ENCODE results near the gene TUBE1.
"Not testable (repeated sequence)": the region's sequence is repeated elsewhere in the genome, so short reads cannot be mapped to it uniquely, and the experiment has no call there.

The TUBE1 gene, protein sequence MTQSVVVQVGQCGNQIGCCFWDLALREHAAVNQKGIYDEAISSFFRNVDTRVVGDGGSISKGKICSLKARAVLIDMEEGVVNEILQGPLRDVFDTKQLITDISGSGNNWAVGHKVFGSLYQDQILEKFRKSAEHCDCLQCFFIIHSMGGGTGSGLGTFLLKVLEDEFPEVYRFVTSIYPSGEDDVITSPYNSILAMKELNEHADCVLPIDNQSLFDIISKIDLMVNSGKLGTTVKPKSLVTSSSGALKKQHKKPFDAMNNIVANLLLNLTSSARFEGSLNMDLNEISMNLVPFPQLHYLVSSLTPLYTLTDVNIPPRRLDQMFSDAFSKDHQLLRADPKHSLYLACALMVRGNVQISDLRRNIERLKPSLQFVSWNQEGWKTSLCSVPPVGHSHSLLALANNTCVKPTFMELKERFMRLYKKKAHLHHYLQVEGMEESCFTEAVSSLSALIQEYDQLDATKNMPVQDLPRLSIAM

DNA sequence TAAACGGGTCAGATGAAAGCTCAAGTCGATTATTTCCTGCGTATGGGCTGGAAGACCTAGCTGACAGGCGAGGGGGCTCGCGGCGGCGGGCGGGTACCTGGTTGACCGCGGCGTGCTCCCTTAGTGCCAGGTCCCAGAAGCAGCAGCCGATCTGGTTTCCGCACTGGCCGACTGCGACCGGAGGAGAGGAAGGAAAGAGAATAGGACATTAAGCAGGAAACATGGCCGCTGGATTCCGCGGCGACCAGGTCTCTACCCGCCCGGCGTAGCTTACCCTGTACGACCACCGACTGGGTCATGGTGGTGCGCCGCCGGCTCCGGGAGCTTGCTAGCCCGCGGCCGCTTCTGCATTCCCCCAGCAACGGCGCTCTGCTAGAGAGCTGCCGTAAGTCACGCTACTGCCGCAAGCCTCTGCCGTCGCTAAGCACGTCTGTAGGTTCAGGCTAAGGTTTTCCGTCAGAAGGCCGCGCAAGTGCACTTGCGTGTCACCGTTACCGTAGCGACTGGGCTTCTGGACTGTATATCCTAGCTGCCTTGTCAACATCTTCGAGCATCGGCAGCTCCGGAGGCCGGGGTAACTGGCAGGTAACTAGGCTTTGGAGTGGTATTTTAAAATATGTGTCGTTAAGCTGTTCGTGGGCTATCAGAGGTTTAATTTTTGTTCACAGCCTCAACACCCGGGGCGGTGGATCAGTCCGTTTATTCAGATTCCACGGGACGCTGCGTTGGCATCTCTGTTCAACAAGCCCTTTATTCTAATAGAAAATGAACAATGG lies at the start of gene TUBE1, which contains the start of gene FAM229B:
Gene TUBE1, minus strand, starts transcription at position 347 of the 776 bp plus-strand sequence. Its CDS starts 48 bp downstream, at position 299.
Gene FAM229B, plus strand, starts transcription at position 456 of the 776 bp plus-strand sequence. CDS start 11,693 bp downstream, outside the sequence.
- DNase-seq (ENCODE audit: low read depth), result peak; percentile 82

DNA sequence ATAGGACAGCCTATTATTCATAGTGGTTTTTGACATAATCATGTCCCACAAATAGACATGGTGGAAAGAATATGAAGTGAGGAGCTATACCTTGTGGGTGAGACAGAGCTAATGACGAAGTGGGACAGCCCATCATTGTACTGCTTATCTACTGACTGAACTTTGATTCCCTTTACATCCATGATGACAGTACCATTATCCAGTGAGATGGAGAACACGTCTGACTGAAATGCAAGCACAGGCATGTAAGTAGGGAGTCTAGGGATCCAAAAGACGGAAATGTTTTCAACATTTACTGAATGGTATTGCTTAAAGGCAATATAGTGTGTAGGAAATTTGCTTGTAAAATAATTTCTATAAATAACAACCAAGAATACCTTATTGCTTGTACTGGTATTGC lies 43.6 kb upstream of the TUBE1 start:
- DNase-seq (ENCODE audit: low read depth), result no peak

DNA sequence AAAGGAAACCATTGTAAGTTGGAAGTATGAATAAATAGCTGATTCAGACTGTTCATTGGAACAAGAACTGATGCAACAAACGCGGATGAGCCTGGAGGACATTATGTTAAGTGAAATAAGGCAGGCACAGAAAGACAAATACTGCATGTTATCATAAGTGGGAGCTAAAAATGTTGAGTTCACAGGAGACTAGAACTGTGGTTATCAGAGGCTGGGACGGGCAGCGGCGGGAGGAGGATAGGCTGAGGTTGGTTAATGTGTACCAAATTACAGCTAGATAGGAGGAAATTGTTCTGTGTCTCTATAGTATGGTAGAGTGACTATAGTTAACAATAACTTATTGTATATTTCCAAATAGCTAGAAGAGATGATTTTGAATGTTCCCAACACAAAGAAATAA lies 40.9 kb upstream of the TUBE1 start:
- DNase-seq (ENCODE audit: low read depth), result no peak

DNA sequence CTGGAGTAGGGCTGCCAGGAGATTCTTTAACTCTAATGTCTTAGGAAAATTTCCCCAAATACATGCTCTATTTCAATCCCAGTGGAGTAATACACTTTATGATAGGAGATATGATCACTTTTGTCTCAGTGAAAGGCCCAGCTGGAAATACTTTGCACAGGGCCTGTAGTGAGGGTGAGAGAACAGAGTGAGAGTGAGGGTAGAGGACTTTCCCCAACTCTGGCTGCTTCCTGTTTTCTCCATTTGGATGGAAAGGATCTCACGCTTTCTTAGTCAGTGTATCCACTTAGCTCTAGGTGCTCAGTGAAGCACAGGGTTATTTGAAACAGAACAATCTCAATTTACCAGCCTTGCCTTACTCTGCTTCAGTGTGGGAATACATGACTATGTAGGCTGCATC lies 36.7 kb upstream of the TUBE1 start:
- DNase-seq (ENCODE audit: low read depth), result no peak

DNA sequence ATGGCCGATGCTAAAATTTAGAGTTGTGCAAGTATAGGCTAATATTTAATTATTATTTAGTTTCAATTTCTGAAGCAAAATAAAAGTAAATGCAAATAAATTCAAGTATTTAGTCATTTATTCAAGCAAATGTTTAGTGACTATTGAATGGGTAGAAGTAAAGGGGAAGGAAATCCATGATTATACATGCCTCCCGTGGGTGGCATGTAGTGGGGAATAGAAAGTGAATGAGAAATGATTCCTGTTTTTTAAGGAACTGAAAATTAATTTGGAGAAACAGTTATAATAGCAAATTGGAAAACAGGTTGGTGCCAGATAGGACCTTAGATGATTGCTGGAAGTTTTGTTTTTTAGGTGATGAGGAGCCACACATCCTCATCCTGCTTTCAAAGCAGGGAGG lies 35.5 kb upstream of the TUBE1 start:
- no peak for DNase-seq (ENCODE audit: low read depth)

DNA sequence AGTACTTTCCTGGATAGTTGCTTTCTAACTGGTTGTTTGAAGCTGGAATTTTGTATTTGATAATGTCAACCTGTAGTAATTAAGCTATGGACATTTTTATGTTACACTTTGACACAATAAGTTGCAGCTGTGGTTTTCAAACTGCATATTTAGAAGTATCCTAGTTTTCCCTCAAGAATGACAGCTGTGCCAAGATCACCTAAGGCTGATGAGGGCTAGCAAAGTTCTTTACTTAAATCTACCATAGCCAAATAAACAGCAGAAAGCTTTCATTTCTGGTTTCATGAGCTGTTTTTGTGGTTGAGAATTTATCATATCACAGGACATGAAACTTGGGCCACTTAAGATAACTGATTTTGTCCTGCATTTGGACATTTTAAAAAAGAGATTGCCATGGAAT lies 30.8 kb upstream of the TUBE1 start:
- DNase-seq (ENCODE audit: low read depth), result no peak

DNA sequence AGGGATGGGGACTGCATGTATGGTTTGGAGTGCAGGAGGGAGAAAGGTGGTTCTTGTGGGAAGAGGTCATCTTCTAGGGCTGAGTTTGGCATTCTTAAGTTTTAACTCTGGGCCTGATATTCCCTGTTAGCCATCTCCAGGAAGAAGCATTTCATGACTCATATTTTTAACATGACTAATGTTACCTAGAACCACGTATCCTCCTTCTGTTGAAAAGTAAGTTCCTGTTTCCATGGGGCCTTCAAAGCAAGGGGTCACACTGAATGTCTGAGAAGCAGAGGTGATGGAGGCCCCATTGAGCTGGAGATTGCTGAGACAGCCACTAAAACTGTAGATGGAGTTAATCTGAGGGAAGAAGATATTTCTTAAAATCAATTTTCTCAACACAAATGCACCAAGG lies 30.3 kb upstream of the TUBE1 start:
- peak; percentile 14 for DNase-seq (ENCODE audit: low read depth)

DNA sequence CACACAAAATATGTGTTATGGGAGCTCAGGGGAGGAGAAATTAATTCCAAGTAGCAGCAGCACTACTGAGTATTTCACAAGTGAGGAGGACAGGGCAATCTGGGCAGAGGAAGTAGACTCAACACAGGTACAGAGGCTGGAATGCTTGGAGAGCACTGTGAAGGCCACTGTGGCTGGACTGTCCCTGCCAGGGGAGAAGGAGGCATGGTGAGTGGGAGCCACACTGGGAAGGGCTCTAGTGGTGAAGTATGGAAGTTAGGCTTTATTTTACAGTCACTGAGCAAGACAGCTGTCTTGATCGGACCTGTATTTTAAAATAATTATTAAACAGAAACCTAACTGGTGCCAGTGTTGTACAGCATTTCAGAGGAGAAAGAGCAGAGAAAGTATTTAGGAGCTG lies 28.9 kb upstream of the TUBE1 start:
- no peak for DNase-seq (ENCODE audit: low read depth)

DNA sequence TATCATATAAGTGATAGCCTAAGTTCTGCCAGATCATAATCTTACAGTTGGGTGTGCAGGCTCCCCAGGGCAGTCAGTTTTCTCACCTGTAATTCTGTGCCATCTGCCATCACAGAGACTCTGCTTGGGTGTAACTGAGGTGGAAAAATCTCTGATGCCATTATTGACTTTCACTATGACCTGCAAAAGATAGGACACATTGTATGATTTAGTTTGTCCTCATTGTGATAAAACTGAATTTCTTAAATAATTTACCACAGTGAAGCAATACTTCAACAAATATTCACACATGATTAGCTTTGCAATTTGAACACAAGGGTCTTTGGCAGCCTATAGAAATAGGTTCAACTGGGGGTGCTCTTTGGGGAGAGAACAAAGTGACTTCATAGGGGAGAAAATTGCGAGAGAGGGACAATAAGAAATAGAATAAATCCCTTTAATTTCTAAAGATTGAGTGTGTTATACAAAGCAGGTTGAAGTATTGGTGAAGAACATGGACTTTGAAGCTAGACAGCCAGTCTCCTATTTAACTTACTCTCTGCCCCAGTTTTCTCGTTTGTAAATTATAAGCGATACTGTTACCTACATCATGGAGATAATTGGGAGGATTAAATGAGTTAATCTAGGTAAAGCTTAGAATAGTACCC lies 27.4 kb upstream of the TUBE1 start:
- DNase-seq (ENCODE audit: low read depth), result no peak

DNA sequence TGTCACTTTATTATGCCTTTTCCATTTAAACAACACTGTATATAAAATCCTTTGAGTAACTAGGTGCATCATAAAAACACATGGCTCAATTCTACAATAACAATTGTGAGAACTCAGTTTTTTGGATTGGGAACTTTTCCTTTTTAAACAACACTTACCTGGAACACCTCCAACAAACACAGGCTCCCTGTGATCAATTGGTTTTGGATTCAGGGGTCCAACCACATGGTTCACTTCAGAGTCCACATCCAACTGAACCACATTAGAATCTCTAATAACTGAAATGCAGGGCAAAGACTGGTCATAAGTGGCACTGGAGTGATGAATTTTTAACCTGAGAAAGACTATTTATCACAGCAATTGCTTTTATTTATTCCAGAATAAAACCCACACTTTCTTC lies 26.6 kb upstream of the TUBE1 start:
- DNase-seq (ENCODE audit: low read depth), result no peak

DNA sequence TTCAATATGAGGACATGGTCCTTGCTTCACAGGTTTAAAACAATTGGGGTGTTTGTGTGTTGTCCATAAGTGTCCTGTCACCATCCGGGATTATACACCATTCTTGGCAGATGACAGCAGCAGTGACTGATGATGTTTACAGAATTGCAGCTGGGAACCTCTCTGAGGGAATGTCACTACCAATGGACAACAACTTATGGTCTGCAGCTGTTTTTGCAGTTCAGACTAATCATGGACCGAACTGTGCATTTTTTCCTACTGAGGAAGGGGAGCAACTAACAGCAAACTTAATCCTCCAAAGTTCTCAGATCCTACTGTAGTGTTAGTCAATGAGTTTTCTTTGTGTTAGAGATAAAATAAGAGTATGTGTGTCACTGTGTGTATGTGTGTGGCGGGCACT lies 26.1 kb upstream of the TUBE1 start:
- DNase-seq (ENCODE audit: low read depth), result no peak

DNA sequence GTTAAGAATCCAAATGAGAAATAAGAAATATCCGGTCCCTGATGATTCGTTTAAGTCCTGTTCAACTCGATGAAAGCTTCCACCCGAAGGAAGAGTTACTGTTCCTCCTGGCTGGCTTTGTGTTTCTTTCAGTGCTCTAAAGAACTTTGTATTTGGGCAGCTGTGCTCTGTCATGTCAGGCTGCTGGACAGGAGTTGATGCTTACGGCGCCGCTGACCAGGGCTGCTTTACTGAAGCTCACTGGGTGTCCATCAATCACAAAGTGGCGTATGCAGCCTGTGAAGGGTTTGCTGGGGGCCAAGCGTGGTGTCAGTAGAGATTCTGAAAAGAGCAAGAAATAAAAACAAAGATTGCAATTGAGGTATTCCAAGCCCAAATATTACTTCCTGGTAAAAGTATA lies 22.0 kb upstream of the TUBE1 start:
- DNase-seq (ENCODE audit: low read depth), result no peak

DNA sequence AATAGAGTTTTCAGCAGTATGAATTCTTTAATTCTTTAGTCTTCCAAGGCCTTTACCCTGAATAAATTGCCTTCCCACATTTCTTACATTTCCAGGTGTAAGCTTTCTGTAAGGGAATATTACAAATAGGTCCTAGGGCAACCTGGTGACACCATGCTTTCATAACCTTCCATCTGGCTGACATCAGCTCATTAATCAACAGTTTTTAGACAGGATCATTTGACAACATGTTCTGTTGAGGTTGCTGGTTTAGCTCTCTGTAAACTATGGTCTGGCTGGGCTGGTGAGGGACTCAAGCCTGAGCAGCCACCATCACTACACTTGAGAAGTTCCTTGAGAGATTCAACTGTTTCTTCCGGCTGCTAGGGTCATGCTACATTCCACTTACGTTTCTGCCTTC lies 19.3 kb upstream of the TUBE1 start:
- no peak for DNase-seq (ENCODE audit: low read depth)

DNA sequence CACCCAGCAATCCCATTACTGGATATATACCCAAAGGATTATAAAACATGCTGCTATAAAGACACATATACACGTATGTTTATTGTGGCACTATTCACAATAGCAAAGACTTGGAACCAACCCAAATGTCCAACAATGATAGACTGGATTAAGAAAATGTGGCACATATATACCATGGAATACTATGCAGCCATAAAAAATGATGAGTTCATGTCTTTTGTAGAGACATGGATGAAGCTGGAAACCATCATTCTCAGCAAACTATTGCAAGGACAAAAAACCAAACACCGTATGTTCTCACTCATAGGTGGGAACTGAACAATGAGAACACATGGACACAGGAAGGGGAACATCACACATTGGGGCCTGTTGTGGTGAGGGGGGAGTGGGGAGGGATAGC lies 18.7 kb upstream of the TUBE1 start:
- DNase-seq (ENCODE audit: low read depth), result not testable (repeated sequence)

DNA sequence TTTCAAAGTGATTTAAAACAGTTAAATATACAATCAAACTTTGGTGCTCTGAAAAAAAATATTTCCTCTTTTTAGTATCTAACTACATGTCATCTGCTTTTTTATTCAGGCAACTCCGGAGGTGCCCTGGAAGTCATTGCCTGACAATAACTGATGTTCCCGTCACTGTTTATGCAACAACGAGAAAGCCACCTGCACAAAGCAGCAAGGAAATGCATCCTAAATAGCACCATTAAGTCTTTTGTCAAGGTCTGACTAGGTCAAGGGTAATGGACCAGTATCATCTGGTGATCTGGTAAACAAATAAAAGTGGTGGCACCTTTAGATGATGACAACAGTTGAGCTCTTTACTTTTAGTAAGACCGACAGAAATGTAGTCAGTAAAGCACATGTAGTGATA lies 13.3 kb upstream of the TUBE1 start:
- no peak for DNase-seq (ENCODE audit: low read depth)

DNA sequence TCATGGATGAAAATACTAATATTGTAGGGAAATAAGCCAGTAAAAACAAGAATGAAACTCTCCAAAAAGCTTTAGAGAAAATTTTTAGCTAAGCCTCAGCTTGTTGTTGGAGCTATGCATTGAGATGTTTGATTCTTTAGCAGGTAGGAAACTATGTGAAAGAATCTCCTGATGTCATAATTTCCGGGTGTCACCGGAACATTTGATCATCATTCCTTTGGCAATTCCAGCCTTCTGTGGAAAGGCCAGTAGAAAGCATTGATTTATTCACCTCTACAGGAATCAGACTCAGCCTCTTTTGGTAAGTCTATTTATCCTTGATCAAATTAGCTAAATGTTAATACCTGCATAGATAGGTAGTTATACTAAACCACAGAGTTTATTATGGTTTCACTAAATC lies 9.6 kb upstream of the TUBE1 start:
- DNase-seq (ENCODE audit: low read depth), result no peak

DNA sequence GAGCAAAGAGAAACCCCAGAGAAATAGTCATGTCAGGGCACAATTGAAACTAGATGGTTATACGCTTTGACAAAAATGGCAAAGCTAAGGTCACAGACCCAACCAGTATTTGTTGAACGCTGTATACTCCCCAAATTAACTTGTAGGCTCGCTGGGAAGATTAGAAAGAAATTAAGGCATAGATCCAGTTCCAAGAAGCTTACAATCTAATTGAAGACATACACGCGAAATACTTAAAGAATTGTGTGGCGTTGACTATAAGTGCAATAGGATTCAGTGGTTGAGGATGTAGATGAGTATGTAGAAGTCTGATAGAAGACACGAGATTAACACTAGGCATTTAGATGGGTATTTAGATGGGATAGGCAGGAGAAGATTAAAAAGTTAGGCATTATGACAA lies 634 bp upstream of the TUBE1 start:
- no peak for DNase-seq (ENCODE audit: low read depth)

DNA sequence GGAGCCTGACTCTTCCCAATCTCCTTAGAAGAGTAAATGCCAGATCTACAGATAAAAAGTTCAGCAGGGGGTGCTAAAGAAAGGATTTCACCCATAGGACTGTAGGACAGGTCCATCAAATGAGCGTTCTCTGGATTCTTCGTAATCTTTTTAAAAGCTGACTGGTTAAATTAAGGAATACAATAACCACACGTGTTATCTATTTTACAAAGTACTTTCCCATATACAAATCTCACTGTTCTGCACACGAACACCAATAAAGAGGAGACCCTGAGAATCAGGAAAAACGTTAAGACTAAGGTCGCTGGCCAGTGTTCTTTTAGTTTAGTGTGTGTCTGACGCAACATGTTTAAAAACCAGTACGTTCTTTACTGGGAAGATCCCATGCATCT lies 542 bp downstream of the TUBE1 start:
- DNase-seq (ENCODE audit: low read depth), result peak; percentile 33

DNA sequence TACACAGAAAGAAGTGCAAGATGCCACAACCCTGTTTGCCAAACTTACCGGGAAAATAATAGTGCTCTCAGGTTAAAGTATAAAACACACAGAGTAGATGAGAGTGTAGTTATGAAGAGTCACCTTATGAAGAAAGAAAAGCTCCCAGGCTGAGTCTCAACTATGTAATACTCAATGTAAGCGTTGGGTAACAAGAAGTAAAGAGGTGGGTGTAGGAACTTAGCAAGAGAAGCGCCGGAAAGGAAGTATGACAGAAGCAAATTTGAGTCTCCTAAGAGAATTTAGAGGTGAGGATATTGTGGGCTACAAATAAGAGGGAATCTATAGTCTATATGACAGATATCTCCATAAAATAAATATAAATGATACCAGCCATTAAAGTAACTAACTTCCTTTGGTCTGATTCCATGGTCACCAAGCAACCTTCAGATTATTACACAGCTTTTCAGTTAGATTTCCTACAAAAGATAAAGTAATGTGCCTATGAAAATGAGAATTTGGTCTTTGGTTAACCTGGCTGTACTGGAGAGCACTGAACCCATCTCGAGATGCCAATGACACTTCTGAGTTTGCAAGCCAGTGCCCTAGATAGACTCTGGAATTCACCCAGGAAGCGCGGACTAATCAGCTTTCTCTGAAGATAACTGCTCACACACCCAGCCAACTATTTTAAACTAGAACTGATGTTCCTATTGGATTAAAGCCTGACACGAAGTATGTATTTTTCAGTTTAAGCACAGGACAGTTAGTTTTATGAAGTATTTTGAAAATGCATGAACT lies 1.8 kb downstream of the TUBE1 start:
- no peak for DNase-seq (ENCODE audit: low read depth)

DNA sequence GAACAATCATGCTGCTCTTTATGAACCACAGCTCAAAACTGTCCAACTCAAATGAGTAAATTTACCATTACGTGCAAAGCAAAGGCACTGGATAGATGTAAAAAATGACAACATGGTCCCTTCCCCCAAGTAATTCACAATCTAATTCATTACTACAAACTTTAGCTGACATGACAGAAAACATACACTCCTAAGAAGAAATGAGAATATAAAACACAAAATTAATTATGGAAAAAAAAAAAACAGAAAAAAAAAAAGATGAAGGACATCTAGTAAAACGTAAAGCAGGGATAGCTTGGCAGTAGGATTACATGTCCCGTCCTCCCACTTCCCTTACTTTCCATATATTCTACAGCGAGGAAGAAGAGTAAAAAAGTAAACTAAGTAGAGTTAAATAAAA lies 5.7 kb downstream of the TUBE1 start:
- no peak for DNase-seq (ENCODE audit: low read depth)

DNA sequence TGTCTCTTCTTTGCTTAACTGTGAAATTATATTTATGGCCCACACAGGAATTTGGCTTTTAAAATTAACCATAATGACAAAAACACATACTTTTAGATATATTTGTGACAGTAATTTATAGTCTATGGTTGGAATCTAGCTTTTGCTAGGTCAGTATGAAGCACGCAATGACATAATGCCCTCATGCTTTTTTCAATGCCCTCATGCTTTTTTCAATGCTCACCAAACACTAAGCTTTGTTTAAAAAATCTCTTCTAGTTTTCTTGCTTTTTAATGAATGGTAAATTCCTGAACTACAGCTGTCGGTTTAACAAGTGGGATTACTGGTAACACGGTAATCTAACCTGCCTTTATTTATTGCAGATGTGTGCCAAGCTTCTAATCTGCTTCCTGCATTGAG lies 20.7 kb downstream of the TUBE1 start:
- no peak for DNase-seq (ENCODE audit: low read depth)

DNA sequence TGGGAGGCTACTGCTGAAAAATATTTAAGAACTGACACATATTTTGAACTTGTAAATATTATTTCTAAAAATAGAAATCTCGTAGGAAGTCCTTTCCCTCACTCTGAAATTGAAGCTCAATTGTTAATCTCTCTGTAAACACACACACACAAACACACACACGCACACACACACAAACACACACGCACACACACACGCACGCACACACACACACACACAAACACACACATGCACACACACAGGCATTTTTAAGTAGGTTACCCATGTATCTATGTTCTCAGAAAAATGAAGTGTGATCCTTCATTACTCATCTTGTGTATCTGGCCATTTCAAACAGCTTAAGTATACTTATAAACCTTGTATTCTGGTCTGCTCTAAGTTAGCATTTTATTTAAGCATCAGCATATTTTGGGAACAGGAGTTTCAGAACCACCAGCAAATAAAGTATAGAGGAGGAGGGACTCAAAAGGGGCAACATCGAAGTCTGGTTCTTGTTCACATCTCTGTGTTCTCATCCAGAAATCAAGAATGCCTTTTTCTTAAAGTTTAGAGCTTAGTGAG lies 21.8 kb downstream of the TUBE1 start:
- DNase-seq (ENCODE audit: low read depth), result no peak
